NCI-H2029 (cell line): Measurements from ENCODE around the gene RIC3.

ENCODE experiments used
- DNase-seq: peaks from one replicate; lab custom pipeline; 2025; lab: John Stamatoyannopoulos, UW

RIC3 gene

DNA sequence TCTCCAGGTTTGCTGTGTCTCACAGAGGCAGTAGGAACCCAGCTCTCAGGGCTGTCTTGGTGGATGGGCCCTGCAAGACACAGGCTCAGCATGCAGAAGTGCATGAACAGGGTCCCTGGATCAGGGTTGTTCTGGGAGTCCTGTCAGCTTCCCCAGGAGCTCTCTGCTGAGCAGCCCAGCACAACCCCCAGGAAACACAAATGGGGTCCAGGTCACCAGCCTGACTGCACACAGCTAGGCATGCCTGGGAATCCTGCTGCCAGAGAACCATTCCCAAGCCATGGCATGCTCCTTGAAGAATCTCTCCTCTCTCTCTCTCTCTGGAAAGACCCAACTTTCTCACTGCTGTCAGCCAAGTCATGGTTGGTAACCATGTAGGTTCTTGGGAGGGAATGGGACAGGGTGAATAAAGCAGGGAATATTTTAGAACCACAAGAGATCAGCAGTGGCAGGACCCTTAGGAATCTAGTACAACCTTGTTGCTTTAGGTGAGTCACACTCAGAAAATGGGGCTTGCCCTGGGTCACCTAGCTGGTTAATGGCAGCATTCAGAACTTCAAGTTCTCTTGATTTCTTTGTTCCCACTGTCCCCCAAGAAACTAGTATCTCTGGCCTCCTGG lies 66.4 kb downstream of the RIC3 start:
- DNase-seq: no peak

DNA sequence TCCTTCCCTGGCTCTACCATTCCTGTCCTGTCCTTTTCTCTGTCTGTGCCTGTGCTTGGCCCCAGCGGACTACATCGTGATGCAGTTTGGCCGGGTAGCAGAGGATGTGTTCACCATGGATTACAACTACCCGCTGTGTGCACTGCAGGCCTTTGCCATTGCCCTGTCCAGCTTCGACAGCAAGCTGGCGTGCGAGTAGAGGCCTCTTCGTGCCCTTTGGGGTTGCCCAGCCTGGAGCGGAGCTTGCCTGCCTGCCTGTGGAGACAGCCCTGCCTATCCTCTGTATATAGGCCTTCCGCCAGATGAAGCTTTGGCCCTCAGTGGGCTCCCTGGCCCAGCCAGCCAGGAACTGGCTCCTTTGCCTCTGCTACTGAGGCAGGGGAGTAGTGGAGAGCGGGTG lies 67.4 kb downstream of the RIC3 start:
- no peak for DNase-seq

DNA sequence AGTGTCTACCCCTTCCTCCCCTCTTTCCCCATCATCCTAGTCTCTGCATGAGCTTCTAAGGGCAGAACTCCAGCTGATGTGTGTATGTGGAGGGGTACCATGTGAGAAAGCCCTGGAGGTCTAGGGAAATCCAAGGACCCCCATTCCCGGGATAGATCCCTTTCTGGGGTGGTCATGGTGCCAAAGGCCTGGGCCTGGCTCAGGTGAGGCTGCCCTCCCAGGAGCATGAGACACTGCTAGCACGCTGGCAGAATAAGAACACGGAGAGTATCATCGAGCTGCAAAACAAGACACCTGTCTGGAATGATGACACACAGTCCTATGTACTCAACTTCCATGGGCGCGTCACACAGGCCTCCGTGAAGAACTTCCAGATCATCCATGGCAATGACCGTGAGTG lies 68.2 kb downstream of the RIC3 start:
- DNase-seq: no peak

DNA sequence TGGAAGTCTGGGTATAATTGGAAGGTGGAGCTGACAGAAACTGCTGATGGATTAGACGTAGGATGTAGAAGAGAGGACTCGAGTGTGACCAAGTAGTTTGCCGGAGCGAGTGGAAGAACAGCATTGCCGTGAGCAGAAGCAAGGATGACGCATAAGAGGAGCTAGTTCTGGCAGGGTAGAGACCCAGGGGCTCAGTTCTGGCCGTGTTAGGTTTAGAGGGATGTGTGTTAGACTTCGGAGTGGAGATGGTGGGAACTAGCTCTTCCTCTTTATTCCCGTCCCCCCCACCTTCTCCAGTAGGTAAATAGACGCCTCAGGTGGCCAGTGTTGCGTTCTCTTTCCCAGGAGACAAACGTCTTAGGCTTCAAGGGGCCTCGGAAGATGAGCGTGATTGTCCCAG lies 68.7 kb downstream of the RIC3 start:
- no peak for DNase-seq

DNA sequence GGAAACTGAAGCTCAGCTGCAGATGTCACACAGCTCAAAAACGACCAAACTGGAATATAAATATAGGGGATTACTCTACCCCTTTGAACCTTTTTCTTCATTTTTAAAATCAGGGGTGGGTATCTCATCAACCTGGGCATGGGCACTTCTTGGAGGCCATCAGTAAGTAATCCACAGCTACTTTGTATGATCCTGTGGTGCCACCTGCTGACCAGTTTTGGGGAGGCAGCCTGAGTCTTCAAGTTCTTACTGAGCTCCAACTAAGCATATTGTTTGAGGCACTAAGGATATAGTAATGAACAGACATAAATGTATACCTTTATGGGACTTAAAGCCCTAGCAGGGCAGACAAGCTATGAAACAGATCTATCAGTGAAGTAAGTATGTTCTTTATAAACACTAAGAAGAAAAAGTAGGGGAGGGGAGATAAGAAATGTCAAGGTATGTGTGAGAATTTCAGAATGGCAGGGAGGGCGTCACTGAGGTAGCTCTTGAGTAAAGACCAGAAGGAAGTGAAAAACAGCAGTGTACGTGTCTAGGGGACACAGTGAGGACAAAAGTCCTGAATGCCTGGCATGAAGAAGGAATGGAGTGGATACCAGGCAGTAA lies 69.4 kb downstream of the RIC3 start:
- DNase-seq: peak; percentile 22

DNA sequence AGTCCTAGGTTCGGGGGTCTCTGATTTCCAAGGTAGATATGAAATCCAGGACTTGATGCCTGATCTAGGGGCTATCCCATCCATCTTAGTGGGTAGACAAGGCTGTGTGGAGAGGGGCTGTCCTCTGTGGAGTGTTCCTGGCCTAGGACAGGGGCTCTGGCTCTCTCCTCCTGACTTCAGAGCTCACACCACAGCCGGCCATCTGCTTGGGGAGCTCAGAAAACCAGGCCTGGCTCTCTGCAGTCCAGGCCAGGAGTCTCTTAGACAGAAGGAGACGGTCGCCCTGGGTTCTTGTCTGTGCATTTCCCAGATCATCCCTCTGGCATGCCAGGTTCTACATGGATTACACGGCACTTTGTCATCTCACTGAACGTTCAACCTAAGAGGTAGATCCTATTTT lies 69.9 kb downstream of the RIC3 start:
- no peak for DNase-seq

DNA sequence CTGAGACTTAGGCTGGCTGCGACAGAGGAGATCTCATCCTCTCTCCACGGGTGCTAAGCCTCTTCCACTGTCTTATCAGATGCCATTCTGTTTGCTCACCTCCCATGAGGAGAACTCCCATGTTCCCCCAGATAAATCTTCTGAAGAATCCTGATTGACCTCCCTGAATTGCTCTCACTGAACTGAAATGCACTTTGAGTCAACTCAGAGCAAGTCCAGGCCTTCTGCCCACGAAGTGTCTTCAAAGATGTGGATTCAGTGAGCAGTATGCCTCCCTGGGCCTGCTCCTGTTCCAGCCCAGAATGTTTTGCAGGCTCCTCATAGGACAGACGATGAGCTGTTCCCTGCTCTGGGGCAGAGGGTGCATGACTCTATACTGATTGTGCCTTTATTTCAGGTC lies 70.5 kb downstream of the RIC3 start:
- no peak for DNase-seq

DNA sequence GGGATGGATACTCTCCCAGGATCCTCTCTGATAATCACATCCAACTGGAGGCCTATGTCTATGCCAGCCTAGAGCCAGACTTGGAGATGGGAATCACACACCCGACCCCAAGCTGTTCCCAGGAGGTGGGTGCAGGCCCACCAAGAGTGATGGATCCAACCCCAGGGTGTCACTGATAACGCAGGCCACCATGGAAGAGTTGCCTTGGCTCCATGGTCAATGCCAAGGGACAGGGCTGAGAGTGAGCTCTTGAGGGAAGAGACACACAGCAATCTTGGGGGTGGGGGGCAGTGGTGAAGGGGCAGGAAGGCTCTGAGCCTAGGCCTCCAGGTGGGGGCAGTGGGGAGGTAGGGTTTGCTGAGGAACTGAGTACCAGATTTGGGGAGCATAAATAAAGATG lies 70.9 kb downstream of the RIC3 start:
- DNase-seq: no peak

DNA sequence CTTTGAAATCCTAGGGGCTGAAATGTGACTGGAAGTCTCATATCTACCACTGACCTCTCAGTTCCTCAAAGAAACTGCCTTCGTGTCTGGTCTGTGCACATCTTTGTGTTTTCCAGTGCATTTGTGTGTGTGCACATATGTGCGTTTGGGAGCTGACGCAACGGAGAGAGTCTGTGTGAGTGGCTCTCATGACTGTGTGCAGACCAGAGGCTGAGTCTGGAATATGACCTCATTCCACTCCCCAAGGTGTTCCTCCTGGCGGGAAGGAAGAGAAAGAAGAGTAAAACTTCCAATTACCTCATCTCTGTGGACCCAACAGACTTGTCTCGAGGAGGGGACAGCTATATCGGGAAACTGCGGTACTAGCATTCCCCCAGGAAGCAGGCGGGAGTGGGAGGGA lies 71.4 kb downstream of the RIC3 start:
- DNase-seq: no peak

DNA sequence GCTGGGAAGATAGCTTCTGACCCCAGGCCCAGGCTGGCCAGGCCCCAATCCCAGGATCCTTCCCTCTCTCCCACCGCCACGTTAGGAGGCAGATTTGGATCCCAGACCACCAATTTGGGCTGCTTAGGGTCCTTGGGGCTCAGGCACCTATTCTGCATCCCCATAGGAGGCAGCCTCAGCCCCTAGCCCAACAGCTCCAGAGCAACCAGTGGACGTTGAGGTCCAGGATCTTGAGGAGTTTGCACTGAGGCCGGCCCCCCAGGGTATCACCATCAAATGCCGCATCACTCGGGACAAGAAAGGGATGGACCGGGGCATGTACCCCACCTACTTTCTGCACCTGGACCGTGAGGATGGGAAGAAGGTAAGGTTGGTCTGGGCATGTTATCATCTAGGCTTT lies 71.8 kb downstream of the RIC3 start:
- no peak for DNase-seq

DNA sequence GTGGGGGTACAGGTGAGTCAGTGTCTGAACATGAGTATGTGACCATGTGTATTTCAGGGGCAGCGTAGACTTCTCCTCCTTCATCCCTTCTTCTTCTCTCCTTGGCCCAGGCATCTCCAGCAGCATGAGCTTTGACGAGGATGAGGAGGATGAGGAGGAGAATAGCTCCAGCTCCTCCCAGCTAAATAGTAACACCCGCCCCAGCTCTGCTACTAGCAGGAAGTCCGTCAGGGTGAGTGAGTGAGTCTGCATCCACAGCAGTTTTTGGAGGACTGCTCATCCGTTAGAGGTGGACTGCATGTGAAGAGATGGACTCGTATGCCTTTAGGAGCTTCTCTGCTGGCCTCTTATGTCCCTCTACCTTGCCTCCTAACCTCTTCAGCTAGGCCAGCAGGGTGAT lies 72.2 kb downstream of the RIC3 start:
- no peak for DNase-seq

DNA sequence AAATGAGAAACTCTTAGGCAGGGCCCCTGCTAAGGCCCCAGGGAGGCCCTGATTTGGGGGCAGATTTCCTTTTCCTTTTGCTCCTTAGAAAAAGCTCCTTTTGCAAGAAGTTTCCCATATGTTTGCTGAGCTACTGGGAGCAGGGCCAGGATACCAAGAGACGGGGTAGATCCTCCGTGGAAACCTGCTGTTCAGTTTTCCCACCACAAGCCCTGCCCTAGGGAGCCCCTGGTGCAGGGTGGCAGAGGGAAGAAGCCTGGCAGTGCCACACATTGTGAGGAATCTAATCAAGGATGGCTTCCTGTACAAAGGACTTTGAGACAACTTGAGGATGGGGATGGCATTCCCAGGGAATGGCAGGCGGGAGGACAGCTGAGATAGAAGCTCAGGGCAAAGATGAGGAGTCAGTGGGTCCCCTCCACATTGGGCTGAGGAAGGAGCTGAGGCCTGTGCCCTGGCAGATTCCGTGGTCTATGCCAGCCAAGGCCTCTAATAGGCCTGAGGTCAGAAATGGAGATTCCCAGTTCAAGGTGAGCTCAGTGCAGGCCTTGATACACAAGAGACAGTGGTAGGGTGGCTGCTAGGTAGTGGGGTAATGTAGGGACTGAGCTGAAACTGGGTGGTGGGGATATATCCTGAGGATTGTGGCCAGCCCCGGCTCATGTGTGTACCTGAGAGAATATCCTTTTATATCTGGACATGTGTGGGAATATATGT lies 72.9 kb downstream of the RIC3 start:
- no peak for DNase-seq

DNA sequence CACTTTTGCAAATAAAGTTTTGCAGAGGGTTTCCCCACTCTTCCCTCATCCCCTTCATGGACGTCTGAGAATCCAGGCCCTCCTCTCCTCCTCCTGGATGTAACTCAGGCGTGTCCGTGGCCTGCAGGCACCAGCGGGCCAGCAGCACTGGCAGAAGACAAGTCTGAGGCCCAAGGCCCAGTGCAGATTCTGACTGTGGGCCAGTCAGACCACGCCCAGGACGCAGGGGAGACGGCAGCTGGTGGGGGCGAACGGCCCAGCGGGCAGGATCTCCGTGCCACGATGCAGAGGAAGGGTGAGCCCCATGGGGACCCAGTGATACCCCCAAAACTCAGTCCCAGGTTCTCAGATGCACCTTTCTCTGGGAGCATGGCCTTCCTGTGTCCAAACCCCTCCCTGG lies 73.5 kb downstream of the RIC3 start:
- DNase-seq: no peak

DNA sequence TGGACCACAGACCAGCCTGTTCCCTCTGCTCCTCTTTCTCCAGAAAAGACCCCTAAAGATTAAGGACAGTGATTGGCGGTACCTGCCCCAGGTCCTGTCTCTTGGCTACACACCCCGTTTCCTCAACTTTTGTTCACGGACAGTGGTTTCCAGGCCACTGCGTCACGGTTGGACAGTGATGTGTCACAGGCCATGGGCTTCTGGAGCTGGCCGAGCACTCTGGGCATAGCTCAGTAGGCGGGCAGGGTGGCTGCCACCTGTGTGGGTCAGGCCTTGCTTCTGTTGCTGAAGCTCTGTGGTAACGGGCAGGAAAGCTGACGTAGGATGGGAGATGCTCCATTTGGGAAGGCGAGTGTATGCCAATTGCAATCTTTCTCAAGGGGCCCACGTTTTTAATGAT lies 74.2 kb downstream of the RIC3 start:
- no peak for DNase-seq

DNA sequence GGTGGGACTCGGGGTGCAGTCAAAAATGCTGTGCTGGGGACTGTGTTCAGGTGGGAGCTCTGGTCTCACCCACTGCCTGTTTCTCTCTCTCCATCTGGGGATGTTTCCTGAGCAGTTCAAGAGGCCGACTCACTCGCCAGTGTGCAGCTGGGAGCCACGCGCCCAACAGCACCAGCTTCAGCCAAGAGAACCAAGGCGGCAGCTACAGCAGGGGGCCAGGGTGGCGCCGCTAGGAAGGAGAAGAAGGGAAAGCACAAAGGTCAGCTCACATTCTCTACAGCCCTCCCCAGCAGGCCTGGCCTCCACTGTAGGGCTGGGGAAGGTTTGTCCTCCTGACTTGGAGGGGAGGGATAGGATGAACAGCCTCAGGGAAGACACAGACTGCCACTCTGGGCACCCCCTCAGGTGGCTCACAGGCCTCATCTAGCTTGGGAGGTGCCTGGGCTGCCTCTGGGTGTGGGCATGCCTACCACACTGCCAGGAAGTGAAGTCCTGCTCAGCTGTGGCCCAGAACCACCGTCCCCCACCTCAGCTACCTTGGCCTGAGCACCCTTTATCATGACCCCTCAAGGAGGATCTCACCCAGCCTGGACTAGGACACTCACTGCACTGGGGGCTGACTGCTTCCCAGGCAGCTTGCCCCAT lies 74.8 kb downstream of the RIC3 start:
- DNase-seq: no peak

DNA sequence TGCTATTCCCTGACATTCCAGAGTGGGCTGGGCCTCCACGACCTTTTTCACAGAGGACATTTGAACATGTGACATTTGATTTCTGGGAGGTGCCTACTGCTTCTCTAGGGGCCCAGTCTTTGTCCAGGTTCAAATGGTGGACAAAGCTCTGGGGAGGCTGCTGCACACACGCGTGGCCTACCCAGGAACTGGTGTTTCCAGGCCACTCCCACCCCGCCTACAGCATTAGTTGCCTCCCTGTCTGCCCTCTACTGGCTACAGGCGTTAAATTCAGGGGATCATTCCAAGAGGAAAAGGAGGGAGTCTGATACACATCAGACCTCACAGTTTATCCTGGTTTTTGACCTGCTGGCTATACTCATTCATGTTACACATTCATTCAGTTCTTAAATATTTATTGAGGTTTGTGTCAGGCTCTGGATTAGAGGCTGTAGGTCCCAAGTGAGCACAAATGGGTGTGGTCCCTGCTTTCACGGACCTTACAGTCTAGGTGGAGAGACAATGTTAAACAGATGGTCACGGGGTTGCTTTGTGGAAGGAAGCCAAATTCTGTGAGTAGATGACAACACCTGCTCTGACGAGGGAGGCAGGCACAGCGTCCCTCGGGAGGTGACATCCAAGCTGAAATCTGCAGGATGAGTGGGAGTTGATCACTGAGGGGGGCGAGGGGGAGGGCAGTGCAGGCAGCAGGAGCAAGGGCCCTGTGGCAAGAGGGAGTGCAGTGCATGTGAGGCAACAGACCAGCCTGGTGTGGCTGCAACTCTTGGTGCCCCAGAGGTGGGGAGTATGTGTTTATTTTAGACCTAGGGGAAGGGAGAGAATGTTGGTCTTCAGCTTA lies 76.0 kb downstream of the RIC3 start:
- DNase-seq: peak; percentile 51

DNA sequence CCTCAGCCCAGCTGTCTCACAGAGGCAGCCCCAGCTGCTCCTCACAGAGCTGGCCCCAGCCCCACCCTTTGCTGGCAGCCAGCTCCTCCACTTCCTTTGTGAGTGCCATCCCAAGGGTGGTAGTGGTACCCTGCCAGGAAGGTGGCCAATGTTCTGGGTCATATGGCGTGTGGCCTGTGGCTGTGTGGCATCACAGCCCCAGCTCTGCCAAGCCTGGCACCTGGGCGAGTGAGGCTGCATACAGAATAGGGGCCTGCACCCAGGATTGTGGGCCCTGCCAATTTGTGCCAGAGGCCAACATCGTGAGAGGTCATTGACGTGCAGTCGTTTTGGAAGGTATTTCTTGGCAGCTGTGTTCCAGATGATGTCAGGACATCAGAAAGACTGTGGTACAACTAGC lies 77.1 kb downstream of the RIC3 start:
- DNase-seq: no peak

DNA sequence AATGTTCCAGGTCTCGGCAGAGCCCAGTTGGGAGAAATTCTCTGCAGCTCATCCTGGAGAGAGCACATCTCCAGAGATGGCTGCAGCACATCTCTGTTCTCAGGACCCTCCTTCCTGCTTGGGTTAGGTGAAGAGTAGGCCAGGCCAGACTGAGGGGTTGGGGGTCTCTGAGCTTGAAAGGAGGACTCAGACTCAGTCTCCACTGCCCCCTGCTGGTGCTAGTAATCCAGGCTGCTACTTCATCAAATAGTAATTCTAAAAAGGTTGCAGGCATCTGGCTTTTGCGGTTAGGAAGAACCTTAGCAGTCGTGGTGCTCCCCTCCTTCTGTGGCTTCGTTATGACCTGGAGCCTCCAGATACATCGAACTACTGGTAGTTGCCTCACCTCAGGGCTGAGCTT lies 78.1 kb downstream of the RIC3 start:
- DNase-seq: no peak

DNA sequence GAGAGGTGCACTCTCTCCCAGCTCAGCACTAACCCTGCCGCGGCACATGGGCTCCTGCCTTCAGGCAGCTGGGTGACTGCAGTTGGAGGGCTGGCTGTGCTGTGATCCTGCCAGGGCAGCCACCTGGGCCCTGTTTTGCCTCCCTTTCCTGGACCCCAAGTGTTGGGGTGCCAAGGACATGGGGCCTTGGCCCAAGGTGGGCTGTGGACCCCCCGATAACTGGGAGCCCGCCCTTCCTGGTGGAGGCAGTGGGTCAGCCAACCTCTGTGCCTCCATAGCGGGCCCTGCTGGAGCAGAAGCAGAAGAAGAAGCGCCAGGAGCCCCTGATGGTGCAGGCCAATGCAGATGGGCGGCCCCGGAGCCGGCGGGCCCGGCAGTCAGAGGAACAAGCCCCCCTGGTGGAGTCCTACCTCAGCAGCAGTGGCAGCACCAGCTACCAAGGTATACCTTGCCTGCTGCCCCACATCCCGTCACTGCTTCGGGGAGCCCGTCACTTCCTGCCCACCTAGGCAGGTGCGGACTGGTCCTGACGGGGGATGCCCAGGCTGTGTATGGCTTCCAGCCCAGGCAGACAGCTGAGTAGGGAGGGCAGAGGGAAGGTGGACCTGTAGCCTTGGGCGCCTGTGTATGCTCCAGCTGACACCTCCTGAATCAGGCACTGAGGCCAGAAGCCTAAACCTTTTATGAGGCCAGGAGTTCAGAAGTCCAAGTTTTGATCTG lies 78.9 kb downstream of the RIC3 start:
- DNase-seq: no peak

DNA sequence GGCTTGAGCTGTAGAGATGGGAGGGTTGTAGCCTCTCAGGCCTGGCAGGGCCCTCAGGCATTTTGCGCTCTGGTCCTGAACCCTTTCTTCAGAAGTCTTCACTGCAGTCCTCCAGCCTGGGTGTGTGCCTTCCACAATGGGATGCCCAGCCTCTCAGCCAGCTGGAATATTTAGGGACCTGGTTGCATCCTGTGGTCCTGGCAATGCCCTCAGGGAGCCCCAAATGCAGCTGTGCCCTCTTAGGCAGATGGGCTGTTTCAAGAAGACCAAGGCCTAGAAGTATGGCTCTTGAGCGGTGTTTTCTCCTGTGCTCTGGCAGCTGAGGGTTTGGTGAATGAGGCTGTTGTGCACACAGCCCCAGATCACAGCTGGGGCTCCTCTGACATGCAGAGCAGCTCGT lies 81.1 kb downstream of the RIC3 start:
- DNase-seq: no peak

DNA sequence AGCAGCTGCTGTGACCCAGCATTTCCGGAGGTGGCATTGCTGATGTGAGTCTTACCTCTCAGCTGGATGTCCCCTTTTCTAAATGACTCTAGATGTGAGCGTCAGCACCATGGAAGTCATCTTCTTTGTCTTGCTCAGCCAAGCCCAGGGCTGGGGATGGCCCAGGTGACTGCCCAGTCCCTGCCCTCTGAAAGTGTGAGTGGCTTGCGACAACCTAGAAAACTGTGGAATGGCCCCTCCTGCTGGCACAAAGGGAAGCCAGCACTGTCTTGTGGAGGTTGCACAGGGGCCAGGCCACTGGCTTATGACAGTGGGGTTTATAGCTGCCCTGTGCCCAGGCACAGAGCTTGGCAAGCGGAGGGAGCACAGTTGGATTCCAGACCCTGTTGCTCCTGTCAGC lies 81.6 kb downstream of the RIC3 start:
- DNase-seq: no peak

DNA sequence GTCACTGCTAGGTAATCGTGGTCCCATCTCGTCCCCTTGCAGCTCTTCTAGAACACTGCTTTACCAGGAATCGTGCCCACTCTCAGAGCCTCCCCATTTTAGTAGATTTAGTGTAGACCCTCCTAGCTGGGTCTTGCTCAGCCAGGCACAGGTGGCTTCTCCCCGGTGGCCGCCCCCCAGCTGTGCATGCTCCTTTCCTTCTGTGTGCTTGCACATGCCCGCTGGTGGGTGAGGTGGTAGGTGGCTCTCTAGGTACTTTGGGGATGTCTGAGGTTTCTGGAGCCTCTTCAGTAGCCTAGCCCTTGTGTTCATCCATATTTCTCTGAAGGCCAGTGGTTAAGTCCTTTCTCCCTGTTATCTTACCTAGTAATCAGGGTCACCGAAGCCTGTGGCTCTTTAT lies 82.3 kb downstream of the RIC3 start:
- DNase-seq: no peak
